HG02678 (cell line): ENCODE measurements around the gene ISCA1.

ENCODE experiments used
- ATAC-seq: cut with Tn5 transposase; IDR thresholded peaks from one replicate; pipeline ENCODE4 v1.9.1; 2021; ENCODE audit warnings: mild to moderate bottlenecking, moderate library complexity; ENCODE audit not compliant: unreplicated experiment

ISCA1 gene

DNA sequence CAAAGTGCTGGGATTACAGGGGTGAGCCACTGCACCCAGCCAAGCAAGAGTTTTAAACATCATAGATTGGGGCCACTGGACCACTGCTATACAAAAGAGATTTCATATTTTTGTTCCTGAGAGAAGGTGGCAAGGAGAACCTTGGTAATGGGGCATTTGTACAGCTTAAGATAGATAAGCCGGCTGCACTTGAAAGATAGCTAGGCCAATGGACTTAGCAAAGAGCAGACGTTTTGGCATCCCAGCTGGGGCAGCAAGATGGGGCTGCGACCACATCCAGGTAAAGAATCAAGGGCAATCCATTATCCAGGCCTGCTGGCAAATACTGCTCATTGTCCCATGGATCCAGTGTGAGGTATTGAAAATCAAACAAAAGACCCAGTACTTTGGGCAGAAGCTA is 3.9 kb upstream of the ISCA1 start:
- ATAC-seq, result no peak

DNA sequence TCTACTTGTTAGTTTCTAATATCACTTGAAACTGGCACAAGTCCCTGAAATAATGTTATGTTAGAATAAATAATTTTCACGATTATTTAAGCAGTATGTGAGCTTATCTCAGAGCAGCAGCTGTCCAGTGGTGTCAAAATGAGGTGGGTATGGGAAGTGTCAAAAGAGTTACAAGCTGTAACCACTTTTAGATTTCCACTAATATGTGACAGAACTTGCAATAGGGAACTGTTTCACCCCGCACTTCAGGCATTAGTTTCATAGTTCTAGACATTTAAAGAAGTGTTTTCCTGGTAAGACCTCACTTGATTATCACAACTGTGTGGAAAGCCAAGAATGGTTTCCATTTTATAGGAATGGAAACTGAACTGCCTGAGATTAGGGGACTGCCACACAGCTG is 2.9 kb upstream of the ISCA1 start:
- no peak for ATAC-seq

DNA sequence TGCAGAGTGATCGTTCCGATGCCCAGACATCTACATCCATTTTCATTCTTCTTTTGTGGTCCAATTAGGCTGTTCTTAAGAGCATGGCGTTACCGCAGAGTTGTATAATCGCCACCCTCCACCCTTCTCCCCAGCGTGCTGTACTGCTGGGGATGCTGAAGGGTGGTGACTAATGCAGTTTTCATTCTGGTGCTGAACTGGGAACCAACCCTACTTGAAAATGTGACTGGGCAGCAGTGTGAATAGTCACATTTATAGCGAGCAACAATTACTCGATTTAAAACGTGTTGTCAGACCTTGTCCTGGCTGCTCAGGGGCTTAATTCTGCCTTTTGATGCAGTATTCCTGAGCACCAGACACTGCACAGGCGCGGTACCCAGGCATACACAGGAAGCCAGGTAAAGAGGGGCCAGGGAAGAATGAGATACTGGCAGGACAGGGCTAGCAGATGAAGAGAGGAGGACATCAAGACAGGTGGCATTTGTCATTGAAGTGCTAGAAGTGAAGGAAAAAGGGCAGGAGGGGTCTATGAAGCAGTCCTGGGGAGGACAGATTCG is 719 bp upstream of the ISCA1 start:
- ATAC-seq, result no peak

DNA sequence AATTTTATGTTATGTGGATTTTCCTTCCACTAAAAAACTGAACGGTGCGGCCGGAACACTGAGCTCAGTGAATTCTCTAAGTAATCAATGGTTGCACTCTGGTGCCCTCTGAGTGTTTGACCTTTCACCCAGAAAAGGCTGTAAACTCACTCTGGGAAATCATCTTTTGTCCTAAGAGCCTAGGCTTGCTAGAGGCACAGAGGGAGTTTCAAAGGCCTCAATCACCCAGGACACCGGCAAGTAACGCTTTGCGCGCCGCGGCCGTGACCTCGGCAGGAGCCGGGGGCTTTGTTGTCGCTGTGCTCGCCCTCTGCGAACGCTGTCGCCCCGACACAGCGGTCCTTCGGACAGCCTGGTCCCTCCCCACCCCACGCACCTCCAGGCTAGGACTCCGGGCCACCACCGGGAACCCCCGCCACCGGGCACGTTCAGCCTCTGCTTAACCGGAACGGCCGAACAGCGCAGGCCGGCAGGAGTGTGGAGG is 703 bp downstream of the ISCA1 start:
- ATAC-seq, result peak; percentile 28

DNA sequence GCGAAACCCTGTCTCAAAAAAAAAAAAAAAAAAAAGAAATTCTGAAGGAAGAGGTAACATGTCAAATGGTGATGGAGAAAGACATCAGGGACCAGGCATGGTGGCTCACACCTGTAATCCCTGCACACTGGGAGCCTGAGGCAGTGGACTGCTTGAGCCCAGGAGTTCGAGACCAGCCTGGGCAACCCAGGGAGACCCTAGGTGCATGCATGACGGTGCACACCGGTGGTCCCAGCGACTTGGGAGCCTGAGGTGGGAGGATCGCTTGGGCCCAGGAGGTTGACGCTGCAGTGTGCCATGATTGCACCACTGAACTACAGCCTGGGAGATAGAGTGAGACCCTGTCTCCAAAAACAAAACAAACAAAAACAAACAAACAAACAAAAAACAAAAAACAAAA is 1.8 kb downstream of the ISCA1 start:
- no peak for ATAC-seq

DNA sequence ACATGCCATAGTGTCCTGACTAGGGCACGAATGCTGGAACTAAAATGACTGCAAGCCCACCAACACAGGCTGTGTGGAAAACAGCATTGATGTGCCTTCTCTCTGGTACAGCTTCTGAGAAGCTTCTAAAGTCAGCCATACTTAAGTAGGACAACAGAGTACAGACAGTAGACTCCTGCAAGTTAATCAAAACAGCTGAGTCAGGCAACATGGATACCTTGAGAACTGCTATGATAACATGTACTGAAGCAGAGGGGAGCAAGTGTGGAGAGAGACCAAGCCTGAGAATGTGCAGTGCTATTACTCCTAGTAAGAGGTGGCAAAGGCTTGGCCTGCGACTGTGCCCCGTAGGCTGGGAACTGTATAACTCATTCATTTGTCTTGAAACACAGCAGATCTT is 2.5 kb downstream of the ISCA1 start:
- ATAC-seq, result no peak

DNA sequence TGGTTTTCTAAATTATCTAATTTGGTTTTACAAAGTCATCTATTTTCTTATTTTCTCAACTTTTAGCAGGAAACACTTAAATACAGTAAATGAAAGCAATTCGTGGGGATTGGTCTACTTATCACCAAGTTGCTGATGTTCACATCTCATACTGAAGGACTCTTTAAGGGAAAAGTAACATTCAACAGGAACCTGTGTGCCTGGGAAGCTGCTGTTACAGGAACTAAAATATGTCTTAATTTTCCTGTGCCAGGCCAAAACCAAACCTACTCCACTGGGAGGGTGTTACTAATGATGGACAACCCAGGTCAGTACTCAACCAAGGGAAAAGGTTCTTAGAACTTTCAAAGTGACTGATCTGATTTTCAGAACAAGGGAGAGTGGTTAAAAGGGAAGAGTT is 5.3 kb downstream of the ISCA1 start:
- no peak for ATAC-seq

DNA sequence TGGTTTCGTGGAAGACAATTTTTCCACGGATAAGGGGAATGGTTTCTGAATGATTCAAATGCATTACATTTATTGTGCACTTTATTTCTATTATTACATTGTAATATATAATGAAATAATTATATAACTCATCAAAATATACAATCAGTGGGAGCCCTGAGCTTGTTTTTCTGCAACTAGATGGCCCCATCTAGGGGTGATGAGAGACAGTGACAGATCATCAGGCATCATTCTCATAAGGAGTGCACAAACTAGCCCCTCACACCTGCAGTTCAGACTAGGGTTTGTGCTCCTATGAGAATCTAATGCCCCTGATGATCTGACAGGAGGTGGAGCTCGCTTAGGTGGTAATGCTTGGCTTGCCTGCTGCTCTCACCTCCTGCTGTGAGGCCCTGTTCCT is 6.4 kb downstream of the ISCA1 start:
- no peak for ATAC-seq

DNA sequence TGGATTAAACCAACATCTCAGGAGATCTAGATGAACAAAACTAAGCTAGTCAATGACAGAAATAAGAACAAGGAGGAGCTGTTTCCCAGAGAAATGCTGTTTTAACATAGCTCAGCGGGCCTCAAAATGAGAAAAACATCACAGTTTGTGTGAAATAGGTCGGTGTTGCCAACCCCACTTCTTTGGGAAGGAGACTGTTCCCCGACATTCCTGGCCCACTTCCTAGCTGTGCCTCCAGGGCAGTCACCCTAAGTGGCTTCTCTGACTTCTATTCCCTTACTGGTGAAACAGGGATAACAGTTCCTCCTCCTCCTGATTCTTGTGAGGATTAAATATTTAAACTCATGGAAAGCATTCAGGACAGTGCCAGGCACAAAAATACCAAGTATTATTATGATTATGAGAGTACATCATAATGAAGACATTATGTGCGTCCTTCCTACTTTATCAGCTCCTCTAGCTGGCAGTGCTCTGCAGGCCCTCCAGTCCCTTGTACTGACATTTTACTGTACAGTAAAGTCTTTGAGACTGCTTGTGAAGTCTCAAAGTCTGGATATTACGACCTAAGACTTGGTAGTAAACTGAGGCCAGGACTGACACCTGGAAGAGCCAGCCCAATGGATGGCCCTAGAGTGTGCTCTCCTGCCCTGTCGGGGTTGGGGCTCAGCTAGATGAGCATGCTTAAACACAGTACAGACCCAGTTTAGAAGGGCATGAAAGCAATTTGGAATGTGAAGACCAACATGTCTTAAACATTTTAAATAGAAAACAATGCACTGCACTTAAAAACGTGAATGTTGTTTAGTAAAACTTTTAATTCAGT is 7.3 kb downstream of the ISCA1 start:
- ATAC-seq, result no peak

DNA sequence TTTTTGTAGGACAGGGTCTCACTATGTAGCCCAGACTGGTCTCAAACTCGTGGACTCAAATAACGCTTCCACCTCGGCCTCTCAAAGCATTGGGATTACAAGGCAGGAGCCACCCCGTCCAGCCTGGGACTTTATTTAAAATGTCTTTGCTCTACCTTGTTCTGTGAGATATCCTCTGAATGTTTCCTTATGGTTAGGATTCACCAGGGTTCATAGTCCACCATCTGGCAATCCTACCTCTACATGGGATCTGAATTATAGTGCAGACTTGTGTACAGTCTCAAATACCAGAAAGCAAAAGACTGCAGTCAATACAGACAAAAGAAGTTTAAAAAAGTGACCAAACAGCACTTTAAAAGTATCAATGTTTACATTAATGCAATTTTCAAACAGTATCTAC is 10.1 kb downstream of the ISCA1 start:
- no peak for ATAC-seq

DNA sequence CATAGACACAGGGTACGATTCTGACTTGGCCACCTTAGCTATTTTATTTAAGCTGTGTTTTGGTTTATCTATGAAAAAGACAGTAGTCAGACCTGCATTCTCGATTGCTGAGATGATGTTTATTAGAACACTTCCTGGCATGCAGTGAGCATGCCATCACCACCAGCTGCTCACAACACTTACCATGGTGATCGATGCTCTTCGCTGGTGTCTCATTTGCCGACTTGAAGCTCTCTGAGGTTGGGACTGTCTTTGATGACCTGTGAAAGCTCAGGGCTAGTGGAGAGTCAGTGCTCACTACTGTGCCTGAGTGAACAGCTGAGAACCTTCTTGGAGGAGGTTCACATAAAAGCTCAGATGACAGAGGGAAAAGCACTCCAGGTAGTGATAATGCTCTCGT is 18.5 kb downstream of the ISCA1 start:
- no peak for ATAC-seq

DNA sequence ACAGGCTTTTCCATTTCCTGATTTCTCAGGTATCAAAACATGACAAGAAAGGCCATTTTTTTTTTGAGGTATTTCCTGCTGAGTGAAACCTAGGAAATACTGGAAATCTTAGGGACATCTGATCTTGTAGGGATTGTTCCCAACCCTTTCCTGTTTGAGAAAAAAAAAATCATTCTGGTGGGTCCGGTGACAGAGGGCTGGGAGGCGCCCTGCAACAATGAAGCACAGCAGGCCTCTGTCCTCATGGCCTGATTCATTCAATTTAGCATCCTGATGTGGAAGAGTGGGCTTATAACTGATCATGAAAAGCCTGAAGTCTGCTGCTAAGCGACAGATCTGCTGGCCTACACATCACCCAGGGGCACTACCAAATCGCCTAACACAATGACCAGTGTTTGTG is 19.8 kb downstream of the ISCA1 start:
- ATAC-seq, result no peak

DNA sequence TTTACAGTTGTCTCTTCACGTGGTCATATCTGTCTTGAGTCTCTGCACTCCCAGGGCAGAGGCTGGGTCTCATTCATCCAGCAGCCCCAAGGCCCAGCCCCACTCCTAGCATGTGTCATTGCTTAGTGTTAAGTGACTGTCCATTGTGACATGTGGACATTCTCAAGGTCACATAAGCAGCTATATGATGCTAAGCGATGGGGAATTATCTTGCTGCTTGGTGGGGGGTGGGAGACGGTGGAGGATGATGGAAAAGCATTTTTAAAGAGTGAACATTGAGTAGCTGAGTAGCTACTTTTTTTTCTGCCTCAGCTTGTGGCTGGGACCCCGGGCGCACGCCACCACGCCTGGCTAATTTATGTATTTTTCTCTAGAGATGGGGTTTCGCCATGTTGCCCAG is 22.8 kb downstream of the ISCA1 start, which contains the start of gene C9orf153:
TSS of gene C9orf153 (minus strand) at position 101 of the 400 bp plus-strand sequence. CDS start 30,054 bp downstream, outside the sequence.
- no peak for ATAC-seq

DNA sequence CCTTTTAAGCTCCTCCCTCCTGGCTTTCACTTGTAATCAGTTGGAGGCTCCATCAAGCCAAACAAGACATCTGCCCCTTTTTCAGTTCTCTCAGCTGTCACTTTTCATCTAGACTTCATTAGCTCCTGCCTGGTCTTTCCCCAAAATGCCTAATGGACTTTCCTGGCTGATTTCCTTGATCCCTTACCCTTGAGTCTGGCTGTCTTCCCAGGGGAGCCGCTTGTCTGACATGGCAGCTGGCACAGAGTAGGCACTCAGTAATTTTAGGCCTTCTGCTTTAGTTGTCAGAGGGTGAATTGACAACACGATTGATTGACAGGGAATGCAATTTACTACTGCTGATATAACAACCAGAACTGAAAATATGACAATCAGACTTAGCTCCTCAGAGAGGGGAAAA is 24.9 kb downstream of the ISCA1 start:
- ATAC-seq, result no peak

DNA sequence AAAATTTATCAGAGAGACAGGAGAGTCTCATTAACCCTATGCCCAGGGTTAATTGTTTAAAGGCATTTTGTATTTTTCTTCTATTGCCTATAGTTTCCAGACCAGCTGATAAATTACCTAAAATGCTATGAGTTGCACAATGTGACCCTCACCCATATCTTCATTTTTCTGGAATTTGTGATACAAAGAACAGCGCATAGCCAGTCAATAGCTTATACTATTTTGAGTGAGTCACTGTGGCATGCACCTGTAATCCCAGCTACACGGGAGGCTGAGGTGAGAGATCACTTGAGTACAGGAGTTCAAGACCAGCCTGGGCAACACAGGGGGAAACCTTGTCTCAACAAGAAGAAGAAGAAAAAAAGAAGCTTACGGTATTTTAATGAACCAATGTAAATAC is 25.7 kb downstream of the ISCA1 start:
- no peak for ATAC-seq

DNA sequence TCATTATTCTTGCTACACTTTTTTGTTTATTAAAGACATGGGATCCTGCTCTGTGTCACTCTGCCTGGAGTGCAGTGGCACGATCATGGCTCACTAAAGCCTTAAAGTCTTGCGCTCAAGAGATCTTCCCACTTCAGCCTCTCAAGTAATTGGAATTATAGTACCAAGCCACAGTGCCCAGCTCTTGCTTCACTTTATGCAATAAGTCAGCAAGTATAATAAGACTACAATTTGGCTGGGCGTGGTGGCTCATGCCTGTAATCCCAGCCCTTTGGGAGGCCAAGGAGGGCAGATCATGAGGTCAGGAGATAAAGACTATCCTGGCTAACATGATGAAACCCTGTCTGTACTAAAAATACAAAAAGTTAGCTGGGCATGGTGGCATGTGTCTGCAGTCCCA is 28.8 kb downstream of the ISCA1 start:
- no peak for ATAC-seq

DNA sequence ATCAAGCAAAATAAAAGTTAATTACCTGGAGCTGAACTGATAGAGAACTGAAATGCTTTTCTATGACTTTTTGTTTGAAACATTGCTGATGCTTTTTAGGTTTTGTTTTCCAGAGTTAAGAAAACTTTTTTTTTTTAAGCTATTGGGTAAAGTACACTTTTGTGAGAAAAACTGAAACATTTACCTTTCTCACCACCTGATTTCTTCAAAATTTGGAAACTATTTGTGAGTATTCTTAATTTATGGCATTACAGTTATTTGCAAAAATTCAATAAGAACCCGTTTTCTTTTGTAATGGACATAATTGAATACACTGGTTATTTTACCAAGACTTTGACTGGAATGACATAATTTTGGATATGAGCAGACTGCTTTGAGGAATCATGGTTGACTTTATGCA is 29.5 kb downstream of the ISCA1 start:
- ATAC-seq, result no peak

DNA sequence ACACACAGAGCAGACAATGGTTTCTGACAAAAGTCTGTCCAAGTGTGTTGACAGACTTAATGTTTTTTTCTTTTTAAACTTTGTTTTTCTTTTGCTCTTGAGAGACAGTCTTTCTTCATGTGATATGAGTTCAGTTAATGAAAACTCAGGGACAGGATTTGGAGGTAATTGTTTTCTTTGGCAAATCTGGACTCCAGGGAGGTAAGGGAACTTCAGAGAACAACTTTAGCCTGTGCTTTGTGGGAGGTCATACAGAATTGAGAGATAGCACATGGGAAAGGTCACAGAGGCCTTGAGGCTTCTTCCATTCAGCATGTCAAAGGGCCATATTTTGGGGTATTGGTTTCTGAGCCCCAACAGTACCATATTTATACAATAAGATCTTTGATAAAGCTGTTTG is 32.2 kb downstream of the ISCA1 start:
- no peak for ATAC-seq

DNA sequence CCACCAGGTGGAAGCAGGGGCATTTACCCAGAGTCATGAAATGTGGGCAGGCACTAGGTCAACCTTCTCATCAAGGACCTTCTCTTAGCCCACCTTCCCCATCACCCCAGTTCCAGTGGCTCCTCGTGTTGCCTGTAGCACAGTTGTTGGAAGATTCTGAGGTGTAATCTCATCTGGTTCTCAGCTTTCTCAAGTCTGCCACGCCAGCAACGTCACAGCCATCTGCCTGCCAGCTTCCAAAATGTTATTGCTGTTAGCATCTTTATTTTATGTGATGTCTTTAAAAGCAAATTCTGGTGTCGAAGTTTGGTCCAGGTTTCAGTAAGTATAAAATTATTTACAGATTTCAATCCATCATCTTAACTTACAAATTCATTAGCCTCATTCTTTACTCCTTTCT is 33.6 kb downstream of the ISCA1 start:
- ATAC-seq, result no peak

DNA sequence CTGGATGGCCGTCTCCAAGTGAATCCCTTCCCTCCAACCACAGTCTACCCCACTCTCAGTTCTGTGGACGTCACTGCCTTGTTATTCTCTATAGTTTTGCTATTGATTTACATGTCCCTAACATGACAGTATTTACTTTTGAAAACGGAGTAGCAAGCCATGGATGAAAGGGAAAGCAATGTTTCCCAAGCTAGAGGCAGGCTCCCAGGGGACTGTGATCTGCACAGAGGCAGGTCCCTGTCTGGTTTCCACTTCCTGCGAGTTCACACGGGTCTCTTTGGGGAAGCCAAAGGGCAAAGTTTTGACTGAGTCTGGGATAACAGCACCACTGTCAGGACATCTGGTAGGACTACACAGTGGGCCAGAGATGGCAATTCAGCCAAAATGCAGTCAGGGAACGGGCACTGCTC is 35.6 kb downstream of the ISCA1 start:
- ATAC-seq, result peak; percentile 90

DNA sequence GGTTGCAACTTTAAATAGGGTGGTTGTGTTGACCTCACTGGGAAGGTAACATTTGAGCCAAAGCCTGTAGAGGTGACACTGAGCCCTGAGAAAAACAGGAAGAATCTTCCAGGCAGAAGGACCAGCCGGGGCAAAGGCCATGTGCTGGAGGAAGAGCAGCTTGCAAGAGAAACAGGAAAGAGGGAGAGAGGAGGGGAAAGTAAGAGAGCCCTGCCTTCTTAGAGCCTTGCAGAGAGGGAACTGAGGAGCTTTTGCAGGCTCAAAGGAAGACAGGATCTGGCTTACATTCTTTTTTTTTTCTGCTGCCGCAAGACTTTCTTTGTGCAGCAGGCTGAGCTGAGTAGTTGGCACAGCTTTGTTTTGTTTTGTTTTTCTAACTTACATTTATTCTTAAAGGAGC is 40.3 kb downstream of the ISCA1 start:
- no peak for ATAC-seq

DNA sequence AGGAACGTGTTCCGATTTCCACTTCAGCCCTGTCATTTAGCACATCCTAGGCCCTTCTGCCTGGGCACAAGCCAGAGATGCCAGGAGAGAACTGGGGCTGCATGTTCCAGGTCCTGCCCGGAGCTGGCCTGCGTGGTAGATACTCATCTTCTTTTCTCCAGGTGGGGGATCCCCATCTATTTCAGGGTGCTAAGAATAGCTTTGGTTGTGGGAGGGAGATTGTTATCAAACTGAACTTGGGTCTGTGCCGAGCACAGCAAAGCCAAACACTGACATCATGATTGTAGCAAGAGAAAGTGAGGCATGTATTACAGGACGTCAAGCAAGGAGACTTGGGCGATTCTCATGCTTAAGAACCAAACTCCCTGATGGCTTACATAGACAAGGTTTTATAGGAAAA is 41.1 kb downstream of the ISCA1 start:
- no peak for ATAC-seq
